Measurements from ENCODE around the gene EAPP.

Gene EAPP

DNA sequence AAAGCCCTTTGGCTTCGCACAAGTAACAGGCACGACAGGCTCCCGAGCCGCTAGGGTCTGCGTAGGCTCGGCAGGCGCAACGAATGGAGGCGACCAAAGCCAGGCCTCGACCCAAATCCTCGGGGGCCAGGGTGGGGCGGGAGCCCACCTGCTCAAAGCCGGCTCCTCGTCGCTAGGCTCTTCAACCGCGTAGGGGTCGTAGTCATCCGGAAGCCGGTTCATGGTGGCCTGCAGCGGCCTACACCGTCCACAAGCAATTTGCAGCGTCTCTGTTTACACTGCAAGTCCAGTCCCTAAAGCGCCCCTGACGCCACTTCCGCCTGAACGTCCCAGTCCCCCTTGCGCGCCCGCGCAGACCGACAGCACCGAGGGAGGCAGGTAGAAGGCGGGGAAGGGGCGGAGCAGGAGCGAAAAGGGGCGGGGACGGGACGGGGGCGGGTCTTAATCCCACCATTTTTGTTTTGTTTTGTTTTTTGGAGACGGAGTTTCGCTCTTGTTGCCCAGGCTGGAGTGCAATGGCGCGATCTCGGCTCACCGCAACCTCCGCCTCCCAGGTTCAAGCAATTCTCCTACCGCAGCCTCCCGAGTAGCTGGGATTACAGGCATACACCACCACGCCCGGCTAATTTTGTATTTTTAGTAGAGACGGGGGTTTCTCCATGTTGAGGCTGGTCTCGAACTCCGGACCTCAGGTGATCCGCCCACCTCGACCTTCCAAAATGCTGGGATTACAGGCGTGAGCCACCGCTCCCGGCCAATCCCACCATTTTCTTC is at the start of gene EAPP:
Gene EAPP, minus strand, starts transcription at position 295 of the 774 bp plus-strand sequence. Its CDS starts 73 bp downstream, at position 222.
- peak; percentile 95 for DNase-seq (ENCODE audit: low spot score)
- no peak for TF ChIP-seq CTCF (IDR thresholded peaks at IDR 0.05; ENCODE audit: extremely low read depth, insufficient read depth, missing control alignments)
- in situ Hi-C loops (cut with MboI; ENCODE audit: low pct_unique_long_range_greater_than_20kb, low sequenced_read_pairs, unreplicated experiment): no loop called here

DNA sequence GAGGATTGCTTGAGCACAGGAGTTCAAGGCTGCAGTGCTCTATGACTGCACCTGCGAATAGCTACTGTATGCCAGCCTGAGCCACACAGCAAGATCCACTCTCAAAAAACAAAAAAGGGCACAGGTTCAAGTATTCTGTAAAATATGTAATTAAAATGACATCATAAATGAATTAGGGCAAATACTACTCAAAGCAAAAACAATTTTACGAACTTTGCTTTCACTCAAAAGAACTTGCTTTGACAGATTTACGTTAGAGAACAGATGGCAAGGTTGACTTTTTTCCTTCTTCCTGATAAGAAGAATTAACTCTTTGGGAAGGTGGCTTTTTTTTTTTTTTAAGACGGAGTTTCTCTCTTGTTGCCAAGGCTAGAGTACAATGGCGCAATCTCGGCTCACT is 44.0 kb upstream of the EAPP start:
- in situ Hi-C loops (cut with MboI; ENCODE audit: low pct_unique_long_range_greater_than_20kb, low sequenced_read_pairs, unreplicated experiment): no loop called here
- no peak for DNase-seq (ENCODE audit: low spot score)
- TF ChIP-seq CTCF (IDR thresholded peaks at IDR 0.05; ENCODE audit: extremely low read depth, insufficient read depth, missing control alignments): no peak

DNA sequence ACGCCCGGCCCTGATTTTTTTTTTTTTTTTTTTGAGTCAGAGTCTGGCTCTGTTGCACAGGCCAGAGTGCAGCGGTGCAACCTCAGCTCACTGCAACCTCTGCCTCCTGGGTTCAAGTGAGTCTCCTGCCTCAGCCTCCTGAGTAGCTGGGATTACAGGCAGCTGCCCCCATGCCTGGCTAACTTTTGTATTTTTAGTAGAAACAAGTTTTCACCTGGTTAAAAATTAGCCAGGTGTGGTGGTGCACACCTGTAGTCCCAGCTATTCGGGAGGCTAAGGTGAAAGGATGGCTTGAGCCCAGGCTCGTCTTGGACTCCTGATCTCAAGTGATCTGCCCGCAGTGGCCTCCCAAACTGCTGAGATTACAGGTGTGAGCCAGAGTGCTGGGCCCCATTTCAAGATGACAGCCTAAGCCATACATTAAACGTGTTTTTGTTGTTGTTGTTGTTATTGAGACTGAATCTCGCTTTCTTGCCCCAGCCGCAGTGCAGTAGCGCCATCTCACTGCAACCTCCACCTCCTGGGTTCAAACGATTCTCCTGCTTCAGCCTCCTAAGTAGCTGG is 42.7 kb upstream of the EAPP start:
- TF ChIP-seq CTCF (IDR thresholded peaks at IDR 0.05; ENCODE audit: extremely low read depth, insufficient read depth, missing control alignments): no peak
- no peak for DNase-seq (ENCODE audit: low spot score)
- in situ Hi-C loops (cut with MboI; ENCODE audit: low pct_unique_long_range_greater_than_20kb, low sequenced_read_pairs, unreplicated experiment): no loop called here

DNA sequence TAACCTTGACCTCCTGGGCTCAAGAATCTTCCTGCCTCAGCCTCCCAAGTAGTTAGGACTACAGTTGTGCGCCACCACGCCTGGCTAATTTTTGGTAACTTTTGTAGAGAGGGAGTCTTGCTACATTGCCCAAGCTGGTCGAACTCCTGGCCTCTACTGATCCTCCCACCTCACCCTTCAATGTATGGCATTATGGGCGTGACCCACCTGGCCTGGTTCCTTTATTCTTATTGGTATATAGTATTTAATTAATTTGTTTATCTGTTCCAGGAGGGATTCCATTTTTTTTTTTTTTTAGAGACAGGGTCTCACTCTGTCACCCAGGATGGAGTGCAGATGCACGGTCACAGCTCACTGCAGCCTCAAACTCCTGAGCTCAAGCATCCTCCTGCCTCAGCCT is 40.9 kb upstream of the EAPP start:
- DNase-seq (ENCODE audit: low spot score): no peak
- in situ Hi-C loops (cut with MboI; ENCODE audit: low pct_unique_long_range_greater_than_20kb, low sequenced_read_pairs, unreplicated experiment): no loop called here
- no peak for TF ChIP-seq CTCF (IDR thresholded peaks at IDR 0.05; ENCODE audit: extremely low read depth, insufficient read depth, missing control alignments)

DNA sequence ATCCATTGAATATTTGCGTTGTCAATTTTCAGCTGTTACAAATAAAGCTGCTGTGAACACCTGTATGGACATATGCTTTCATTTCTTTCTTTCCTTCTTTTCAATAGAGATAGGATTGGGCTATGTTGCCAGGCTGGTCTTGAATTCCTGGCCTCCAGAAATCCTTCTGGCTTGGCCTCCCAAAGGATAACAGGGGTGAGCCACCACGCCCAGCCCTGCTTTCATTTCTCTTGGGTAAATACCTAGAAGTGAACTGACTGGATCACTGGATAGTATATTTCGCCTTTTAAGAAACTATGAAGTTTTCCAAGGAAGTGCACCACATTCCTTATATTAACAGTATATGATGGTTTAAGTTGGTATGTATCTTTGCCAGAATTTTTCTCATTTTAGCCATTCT is 32.3 kb upstream of the EAPP start:
- no peak for DNase-seq (ENCODE audit: low spot score)
- no peak for TF ChIP-seq CTCF (IDR thresholded peaks at IDR 0.05; ENCODE audit: extremely low read depth, insufficient read depth, missing control alignments)
- in situ Hi-C loops (cut with MboI; ENCODE audit: low pct_unique_long_range_greater_than_20kb, low sequenced_read_pairs, unreplicated experiment): no loop called here

DNA sequence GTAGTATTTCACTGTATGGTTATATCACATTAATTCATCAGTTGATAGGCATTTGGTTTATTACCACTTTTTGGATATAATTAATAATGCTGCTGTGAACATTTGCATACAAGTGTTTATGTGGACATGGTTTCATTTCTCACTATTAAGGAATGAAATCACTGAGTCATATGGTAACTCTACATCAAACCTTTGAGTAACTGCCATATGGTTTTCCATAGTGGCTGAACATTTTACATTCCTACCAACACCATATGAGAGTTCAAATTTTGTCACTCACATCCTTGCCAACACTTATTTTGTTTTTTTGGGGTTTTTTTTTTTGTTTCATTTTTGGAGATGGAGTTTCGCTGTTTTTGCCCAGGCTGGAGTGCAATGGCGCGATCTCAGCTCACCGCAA is 30.2 kb upstream of the EAPP start:
- in situ Hi-C loops (cut with MboI; ENCODE audit: low pct_unique_long_range_greater_than_20kb, low sequenced_read_pairs, unreplicated experiment): no loop called here
- no peak for DNase-seq (ENCODE audit: low spot score)
- TF ChIP-seq CTCF (IDR thresholded peaks at IDR 0.05; ENCODE audit: extremely low read depth, insufficient read depth, missing control alignments): no peak

Data from GM13977 (cell line).